Activated naive CD8-positive, alpha-beta T cell treated with anti-CD3 and anti-CD28 coated beads, Interleukin-2, amount 10 ng/mL, durations not matched to agents 7 days and 5 days (primary cell): Measurements from ENCODE around the gene KRT73. TPM values are rescaled to one million over a fixed set of nuclear protein-coding genes. Genes with fewer than 3 reads are reported as not detected.

Experiments
- ATAC-seq: fragments of 150-1000 bp; cut with Tn5 transposase; one replicate; pipeline ENCODE4 v1.10.0; 2021; ENCODE audit warnings: low read depth, moderate library complexity
- POLR2A ChIA-PET: fragments of 350-600 bp; sonication (Branson Sonifier 250); formaldehyde crosslinking; loops from one replicate; lab custom pipeline; 2021; ENCODE audit warnings: antibody characterized with exemption; lab: Charles Lee
- DNase-seq: peaks from one replicate; pipeline ENCODE4 v3.0.0; 2021
- H3K27ac Mint-ChIP-seq: one replicate; pipeline ENCODE4 v1.8.0; 2022; ENCODE audit warnings: mild to moderate bottlenecking, mixed read lengths
- H3K27me3 Mint-ChIP-seq: one replicate; pipeline ENCODE4 v1.8.0; 2022; ENCODE audit warnings: mild to moderate bottlenecking, moderate library complexity, mixed read lengths
- H3K36me3 Mint-ChIP-seq: one replicate; pipeline ENCODE4 v1.8.0; 2021; ENCODE audit warnings: mild to moderate bottlenecking, mixed read lengths
- H3K4me1 Mint-ChIP-seq: one replicate; pipeline ENCODE4 v1.8.0; 2021; ENCODE audit warnings: mixed read lengths
- H3K4me3 Mint-ChIP-seq: one replicate; pipeline ENCODE4 v1.8.0; 2022; ENCODE audit warnings: mild to moderate bottlenecking, moderate library complexity, mixed read lengths
- H3K9me3 Mint-ChIP-seq: one replicate; pipeline ENCODE4 v1.8.0; 2021; ENCODE audit warnings: mixed read lengths
- total RNA-seq, 2 experiments: library from RNA; stranded (reverse); gene quantifications; one replicate each; pipeline ENCODE4 v1.2.3, GENCODE V29; 2021

Gene KRT73
- total RNA-seq, 2 experiments from 2014 or later: 0.42 to 0.60 TPM

- peaks cover 3% of the 10 kb centered on the region for H3K27me3 Mint-ChIP-seq
- POLR2A ChIA-PET: interaction anchor here (1.1 kb wide), 1 partner anchor 18 kb away, joined by 4 read pairs; no protein-coding TSS in a partner anchor
- ATAC-seq: no peak
- no peaks in the 10 kb centered on the region for H3K9me3 Mint-ChIP-seq
- H3K27ac Mint-ChIP-seq: no peak overlapping the region
- H3K4me3 Mint-ChIP-seq: no peak overlapping the region
- DNase-seq: peak; percentile 21
- peaks cover 36% of the 10 kb centered on the region for H3K4me1 Mint-ChIP-seq
- no peaks in the 10 kb centered on the region for H3K36me3 Mint-ChIP-seq
Observed at GRCh38 chr12:52628841-52629240, 10.5 kb upstream of the KRT73 start.

GRCh38 chr12:52628111-52628507 is 9.8 kb upstream of the KRT73 start:
- no peaks in the 10 kb centered on the region for H3K36me3 Mint-ChIP-seq

GRCh38 chr12:52627395-52628110 is 9.2 kb upstream of the KRT73 start:
- POLR2A ChIA-PET: no interaction called here
- peaks cover 3% of the 10 kb centered on the region for H3K27me3 Mint-ChIP-seq
- ATAC-seq: no peak
- no peak for DNase-seq
- no peaks in the 10 kb centered on the region for H3K9me3 Mint-ChIP-seq
- peaks cover 27% of the 10 kb centered on the region for H3K4me1 Mint-ChIP-seq
- no peaks in the 10 kb centered on the region for H3K36me3 Mint-ChIP-seq
- no peak overlapping the region for H3K4me3 Mint-ChIP-seq
- H3K27ac Mint-ChIP-seq: no peak overlapping the region

More at GRCh38 chr12:52628111-52628507, 9.8 kb upstream of the KRT73 start:
- DNase-seq (peak; percentile 10), ATAC-seq (no peak)
- no peak overlapping the region for H3K27ac Mint-ChIP-seq
- H3K4me1 Mint-ChIP-seq: peaks cover 31% of the 10 kb centered on the region
- H3K9me3 Mint-ChIP-seq: no peaks in the 10 kb centered on the region
- peaks cover 3% of the 10 kb centered on the region for H3K27me3 Mint-ChIP-seq
- no peak overlapping the region for H3K4me3 Mint-ChIP-seq
- POLR2A ChIA-PET: no interaction called here

GRCh38 chr12:52622349-52622748 is 4.0 kb upstream of the KRT73 start:
- no peaks in the 10 kb centered on the region for H3K36me3 Mint-ChIP-seq
- DNase-seq (no peak), ATAC-seq (no peak)
- no peak overlapping the region for H3K4me3 Mint-ChIP-seq
- H3K27me3 Mint-ChIP-seq: peaks cover 6% of the 10 kb centered on the region
- no peaks in the 10 kb centered on the region for H3K9me3 Mint-ChIP-seq
- no peak overlapping the region for H3K27ac Mint-ChIP-seq
- peaks cover 7% of the 10 kb centered on the region for H3K4me1 Mint-ChIP-seq
- POLR2A ChIA-PET: no interaction called here

- ATAC-seq (no peak), DNase-seq (peak; percentile 9)
- Mint-ChIP-seq H3K4me1 (peaks cover 20% of the 10 kb centered on the region), H3K4me3 (no peak overlapping the region), H3K27me3 (peaks cover 3% of the 10 kb centered on the region), H3K9me3 (no peaks in the 10 kb centered on the region), H3K36me3 (no peaks in the 10 kb centered on the region), H3K27ac (no peak overlapping the region)
- POLR2A ChIA-PET: no interaction called here
Observed at GRCh38 chr12:52618866-52619265, 507 bp upstream of the KRT73 start.

GRCh38 chr12:52617403-52617785 is 965 bp downstream of the KRT73 start:
- no peak overlapping the region for H3K27ac Mint-ChIP-seq
- ATAC-seq (no peak), DNase-seq (no peak)
- H3K4me1 Mint-ChIP-seq: peaks cover 21% of the 10 kb centered on the region
- H3K27me3 Mint-ChIP-seq: peaks cover 3% of the 10 kb centered on the region
- POLR2A ChIA-PET: no interaction called here
- H3K36me3 Mint-ChIP-seq: no peaks in the 10 kb centered on the region
- no peaks in the 10 kb centered on the region for H3K9me3 Mint-ChIP-seq
- H3K4me3 Mint-ChIP-seq: no peak overlapping the region

- Mint-ChIP-seq H3K9me3 (no peaks in the 10 kb centered on the region), H3K27ac (peak overlapping the region; percentile 3), H3K4me1 (peaks cover 21% of the 10 kb centered on the region), H3K4me3 (no peak overlapping the region), H3K36me3 (no peaks in the 10 kb centered on the region), H3K27me3 (peaks cover 2% of the 10 kb centered on the region)
- DNase-seq: no peak
- no peak for ATAC-seq
- POLR2A ChIA-PET: no interaction called here
Observed at GRCh38 chr12:52616680-52617402, 1.5 kb downstream of the KRT73 start.

- H3K4me3 Mint-ChIP-seq: no peak overlapping the region
- peak overlapping the region; percentile 15 for H3K27ac Mint-ChIP-seq
- H3K27me3 Mint-ChIP-seq: peaks cover 1% of the 10 kb centered on the region
- no peaks in the 10 kb centered on the region for H3K36me3 Mint-ChIP-seq
- H3K9me3 Mint-ChIP-seq: no peaks in the 10 kb centered on the region
- DNase-seq: no peak
- H3K4me1 Mint-ChIP-seq: peaks cover 27% of the 10 kb centered on the region
- POLR2A ChIA-PET: interaction anchor here (1.1 kb wide), 1 partner anchor 15 kb away, joined by 3 read pairs; no protein-coding TSS in a partner anchor
- ATAC-seq: no peak
Observed at GRCh38 chr12:52615912-52616311, 2.4 kb downstream of the KRT73 start.

GRCh38 chr12:52615208-52615868 is 3.0 kb downstream of the KRT73 start:
- Mint-ChIP-seq H3K36me3 (no peaks in the 10 kb centered on the region), H3K27me3 (peaks cover 1% of the 10 kb centered on the region), H3K4me3 (peak overlapping the region; percentile 21), H3K9me3 (no peaks in the 10 kb centered on the region), H3K4me1 (peaks cover 32% of the 10 kb centered on the region), H3K27ac (peak overlapping the region; percentile 57)
- DNase-seq (no peak), ATAC-seq (no peak)
- POLR2A ChIA-PET: interaction anchor here (1.1 kb wide), 1 partner anchor 15 kb away, joined by 3 read pairs; no protein-coding TSS in a partner anchor

GRCh38 chr12:52614381-52615207 is 3.8 kb downstream of the KRT73 start:
- no peaks in the 10 kb centered on the region for H3K36me3 Mint-ChIP-seq
- no peak for ATAC-seq
- POLR2A ChIA-PET: no interaction called here
- H3K27me3 Mint-ChIP-seq: peaks cover 1% of the 10 kb centered on the region
- H3K4me1 Mint-ChIP-seq: peaks cover 32% of the 10 kb centered on the region
- no peak overlapping the region for H3K4me3 Mint-ChIP-seq
- H3K27ac Mint-ChIP-seq: no peak overlapping the region
- DNase-seq: peak; percentile 23
- H3K9me3 Mint-ChIP-seq: no peaks in the 10 kb centered on the region

GRCh38 chr12:52613384-52614030 is 4.9 kb downstream of the KRT73 start:
- no peaks in the 10 kb centered on the region for H3K36me3 Mint-ChIP-seq
- peaks cover 36% of the 10 kb centered on the region for H3K4me1 Mint-ChIP-seq
- no peaks in the 10 kb centered on the region for H3K9me3 Mint-ChIP-seq
- no peak overlapping the region for H3K4me3 Mint-ChIP-seq
- POLR2A ChIA-PET: no interaction called here
- peak; percentile 14 for DNase-seq
- ATAC-seq: no peak
- H3K27me3 Mint-ChIP-seq: peaks cover 1% of the 10 kb centered on the region
- no peak overlapping the region for H3K27ac Mint-ChIP-seq

- no peaks in the 10 kb centered on the region for H3K9me3 Mint-ChIP-seq
- POLR2A ChIA-PET: no interaction called here
- H3K27ac Mint-ChIP-seq: no peak overlapping the region
- DNase-seq (peak; percentile 16), ATAC-seq (no peak)
- H3K4me3 Mint-ChIP-seq: no peak overlapping the region
- H3K4me1 Mint-ChIP-seq: peaks cover 36% of the 10 kb centered on the region
- peaks cover 1% of the 10 kb centered on the region for H3K27me3 Mint-ChIP-seq
- no peaks in the 10 kb centered on the region for H3K36me3 Mint-ChIP-seq
Observed at GRCh38 chr12:52612431-52613383, 5.7 kb downstream of the KRT73 start.
